Erythroblast (primary cell): ENCODE data around the gene ATP1A1.

Experiments used
- GATA1 ChIP-seq: IDR thresholded peaks from 2 replicates; pipeline ENCODE4 v1.6.1; 2011; ENCODE audit warnings: low read depth, mild to moderate bottlenecking, control low read depth, low read length, moderate library complexity
- POLR2A ChIP-seq: IDR thresholded peaks from 2 replicates; pipeline ENCODE4 v1.6.1; 2011; ENCODE audit warnings: mild to moderate bottlenecking, low read length

DNA sequence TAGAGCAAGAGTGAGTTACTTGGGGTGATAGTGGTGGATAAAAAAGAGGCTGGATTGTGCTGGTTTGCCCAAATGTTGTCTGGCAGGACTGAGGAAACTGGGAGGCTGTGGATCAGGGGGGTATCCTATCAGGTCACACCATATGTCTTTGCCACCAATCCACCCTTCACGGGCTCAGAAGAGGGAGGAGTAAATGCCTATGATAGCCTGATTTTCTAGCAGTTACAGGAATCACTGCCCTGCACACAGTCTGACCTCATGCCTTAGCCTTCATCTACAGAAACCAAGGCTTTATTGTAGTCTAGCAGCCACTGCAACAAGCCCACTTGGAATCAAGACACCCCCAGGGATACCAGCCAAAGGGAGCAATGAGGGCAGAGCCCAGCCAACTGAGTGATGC is 51.8 kb downstream of the ATP1A1 start:
- TF ChIP-seq POLR2A (no peak), GATA1 (no peak)
